Liver (tissue), 9 donors: Measurements from ENCODE around the gene JAG2. TPM values are rescaled to one million over a fixed set of nuclear protein-coding genes. Genes with fewer than 3 reads are reported as not detected.

Source experiments
- DNase-seq: peaks from one replicate; pipeline ENCODE4 v3.0.0-alpha.2; 2017; ENCODE audit warnings: low spot score
- H3K27ac ChIP-seq, 2 donors: one replicate each; pipeline ENCODE4 v1.7.0; 2013; ENCODE audit warnings: inconsistent platforms in 2 of 2, low read length in 2 of 2, control low read depth in 1 of 2, low read depth in 1 of 2, mild to moderate bottlenecking in 1 of 2
- H3K27me3 ChIP-seq, 4 donors: one replicate each; pipeline versions ENCODE4 v1.6.1 to v1.7.0; 2013; ENCODE audit warnings: low read length in 3 of 4, inconsistent platforms in 1 of 4, mild to moderate bottlenecking in 1 of 4, moderate library complexity in 1 of 4; ENCODE audit not compliant: control insufficient read depth in 4 of 4, insufficient read depth in 4 of 4
- H3K36me3 ChIP-seq, 4 donors: one replicate each; pipeline versions ENCODE4 v1.6.1 to v1.7.0; 2013; ENCODE audit warnings: low read length in 3 of 4, mild to moderate bottlenecking in 3 of 4, low read depth in 1 of 4, moderate library complexity in 1 of 4; ENCODE audit not compliant: control insufficient read depth in 4 of 4, insufficient read depth in 3 of 4
- H3K4me1 ChIP-seq, 4 donors: one replicate each; pipeline versions ENCODE4 v1.6.1 to v1.7.0; 2013; ENCODE audit warnings: low read length in 3 of 4, mild to moderate bottlenecking in 3 of 4, moderate library complexity in 1 of 4; ENCODE audit not compliant: control insufficient read depth in 4 of 4, insufficient read depth in 4 of 4
- H3K4me3 ChIP-seq, 3 donors: one replicate each; pipeline versions ENCODE4 v1.6.1 to v1.7.0; 2013; ENCODE audit warnings: low read length in 3 of 3, control low read depth in 1 of 3, low read depth in 1 of 3, mild to moderate bottlenecking in 1 of 3
- H3K9ac ChIP-seq, 2 donors: one replicate each; pipeline ENCODE4 v1.7.0; 2013; ENCODE audit warnings: low read length in 2 of 2, mild to moderate bottlenecking in 2 of 2, moderate library complexity in 2 of 2, control low read depth in 1 of 2, low read depth in 1 of 2
- H3K9me3 ChIP-seq, 4 donors: one replicate each; pipeline versions ENCODE4 v1.6.1 to v1.7.0; 2013; ENCODE audit warnings: low read length in 3 of 4; ENCODE audit not compliant: control insufficient read depth in 4 of 4
- EGR1 ChIP-seq, 2 donors: IDR thresholded peaks; 2 replicates each; pipeline ENCODE4 v1.6.1; 2016 to 2018; ENCODE audit warnings: antibody characterized with exemption in 2 of 2, low read depth in 2 of 2
- FOXA1 ChIP-seq: IDR thresholded peaks from 2 replicates; pipeline ENCODE4 v1.6.1; 2016; ENCODE audit warnings: antibody characterized with exemption
- FOXA2 ChIP-seq: IDR thresholded peaks from 2 replicates; pipeline ENCODE4 v1.6.1; 2016; ENCODE audit warnings: antibody characterized with exemption
- GABPA ChIP-seq, 2 donors: IDR thresholded peaks in 1 of 2; conservative IDR thresholded peaks in 1 of 2; 2 replicates each; pipeline ENCODE4 v1.6.1; 2016; ENCODE audit warnings: antibody characterized with exemption in 2 of 2, mild to moderate bottlenecking in 1 of 2, moderate library complexity in 1 of 2
- HNF4A ChIP-seq, 2 donors: conservative IDR thresholded peaks; 2 replicates each; pipeline ENCODE4 v1.6.1; 2016; ENCODE audit warnings: antibody characterized with exemption in 2 of 2, mild to moderate bottlenecking in 2 of 2
- HNF4G ChIP-seq: IDR thresholded peaks from 2 replicates; pipeline ENCODE4 v1.6.1; 2016; ENCODE audit warnings: antibody characterized with exemption
- JUND ChIP-seq, 2 donors: IDR thresholded peaks; 2 replicates each; pipeline ENCODE4 v1.6.1; 2016; ENCODE audit warnings: antibody characterized with exemption in 2 of 2
- NR2F2 ChIP-seq: IDR thresholded peaks from 2 replicates; pipeline ENCODE4 v1.6.1; 2016; ENCODE audit warnings: antibody characterized with exemption
- RAD21 ChIP-seq, 2 donors: IDR thresholded peaks; 2 replicates each; pipeline ENCODE4 v1.6.1; 2016; ENCODE audit warnings: antibody characterized with exemption in 2 of 2, mild to moderate bottlenecking in 2 of 2
- RXRA ChIP-seq, 2 donors: IDR thresholded peaks; 2 replicates each; pipeline ENCODE4 v1.6.1; 2017 to 2018; ENCODE audit warnings: antibody characterized with exemption in 2 of 2, mild to moderate bottlenecking in 1 of 2
- SP1 ChIP-seq: IDR thresholded peaks from 2 replicates; pipeline ENCODE4 v1.6.1; 2018; ENCODE audit warnings: antibody characterized with exemption, mild to moderate bottlenecking
- TAF1 ChIP-seq: conservative IDR thresholded peaks from 2 replicates; pipeline ENCODE4 v1.6.1; 2016; ENCODE audit warnings: antibody characterized with exemption, mild to moderate bottlenecking
- YY1 ChIP-seq: IDR thresholded peaks from 2 replicates; pipeline ENCODE4 v1.6.1; 2016; ENCODE audit warnings: antibody characterized with exemption, mild to moderate bottlenecking
- WGBS: extraction: QIAGEN DNeasy Blood & Tissue Kit; methylation state at CpG from one replicate; pipeline ENCODE4 v1.1.7; 2013; 5-methylcytosine and 5-hydroxymethylcytosine counted together
- polyA plus RNA-seq, 2 donors: library from polyadenylated mRNA; stranded (reverse) in 1 of 2; unstranded in 1 of 2; fragments of 200-250 nt in 1 of 2; fragments of >200 nt in 1 of 2; fragmentation: Nextera tagmentation in 1 of 2; extraction: Ambion mirVana in 1 of 2; gene quantifications; one replicate each; pipeline versions ENCODE4 v1.2.1 to v1.2.3, GENCODE V29; 2013 to 2015
- total RNA-seq, 2 donors: library from RNA; depleted of rRNA; stranded (reverse); fragments of >200 nt; gene quantifications; one replicate each; pipeline ENCODE4 v1.2.3, GENCODE V29; 2014
- TF ChIP-seq, protein P1 (sequence below): fragments of 150-350 bp; IDR thresholded peaks from 2 replicates; pipeline ENCODE4 v1.5.1; 2017; ENCODE audit warnings: improper control_type of control experiment, low read depth, low read length; ENCODE audit not compliant: missing input control
- TF ChIP-seq, protein P2 (sequence below): IDR thresholded peaks from 2 replicates; pipeline ENCODE4 v1.6.1; 2016; ENCODE audit warnings: antibody characterized with exemption
- TF ChIP-seq, protein P3 (sequence below): IDR thresholded peaks from 2 replicates; pipeline ENCODE4 v1.6.1; 2016; ENCODE audit warnings: antibody characterized with exemption, mild to moderate bottlenecking
- TF ChIP-seq, protein P4 (sequence below): IDR thresholded peaks from 2 replicates; pipeline ENCODE4 v1.6.1; 2016; ENCODE audit warnings: antibody characterized with exemption
- TF ChIP-seq, protein P5 (sequence below): IDR thresholded peaks from 2 replicates; pipeline ENCODE4 v1.6.1; 2016; ENCODE audit warnings: antibody characterized with exemption
- donor health status: healthy.
- donor health status: healthy.
- donor health status: healthy.
- donor health status: healthy.
- donor health status: healthy.

Gene JAG2
- total and polyA plus RNA-seq, 4 donors, result 0.24 to 1.0 (median 0.54) TPM

DNA sequence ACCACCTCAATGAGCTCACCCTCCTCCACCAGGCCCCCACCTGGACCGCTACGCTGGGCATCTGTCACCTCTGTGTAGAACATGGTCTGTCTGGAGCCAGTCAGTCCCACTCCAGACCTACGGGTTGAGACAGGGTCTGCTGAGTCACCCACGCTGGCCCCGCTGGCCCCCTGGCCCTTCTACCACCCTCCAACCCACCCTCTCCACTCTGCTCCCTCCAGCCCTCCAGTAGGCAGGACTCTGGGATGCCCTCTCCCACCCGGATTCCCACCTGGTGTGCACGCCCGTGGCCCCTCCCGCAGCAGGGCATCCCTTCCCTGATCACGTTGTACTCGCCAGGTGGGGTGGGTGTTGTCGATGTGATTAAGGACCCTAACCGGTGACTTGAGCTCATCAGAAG, 4.6 kb upstream of the JAG2 start:
- Histone ChIP-seq H3K4me3 (no peak overlapping the region), H3K36me3 (no peaks in the 10 kb centered on the region), H3K27me3 (peaks cover 0 to 3% (median 0%) of the 10 kb centered on the region in 4 donors), H3K9ac (no peak overlapping the region), H3K27ac (no peak overlapping the region), H3K4me1 (peaks cover 0 to 11% (median 7%) of the 10 kb centered on the region in 4 donors), H3K9me3 (no peaks in the 10 kb centered on the region)
- TF ChIP-seq EGR1 (IDR thresholded peaks at IDR 0.05; ENCODE audit: low read depth in 2 of 2) (no peak), RXRA (IDR thresholded peaks at IDR 0.05) (no peak), FOXA2 (no peak), TAF1 (no peak), NR2F2 (no peak), RAD21 (IDR thresholded peaks at IDR 0.05) (no peak), FOXA1 (no peak), JUND (IDR thresholded peaks at IDR 0.05) (no peak), YY1 (no peak), GABPA (IDR thresholded peaks at IDR 0.05 in 1 of 2, conservative IDR thresholded peaks at IDR 0.05 in 1 of 2) (no peak)
- TF ChIP-seq, protein P1, sequence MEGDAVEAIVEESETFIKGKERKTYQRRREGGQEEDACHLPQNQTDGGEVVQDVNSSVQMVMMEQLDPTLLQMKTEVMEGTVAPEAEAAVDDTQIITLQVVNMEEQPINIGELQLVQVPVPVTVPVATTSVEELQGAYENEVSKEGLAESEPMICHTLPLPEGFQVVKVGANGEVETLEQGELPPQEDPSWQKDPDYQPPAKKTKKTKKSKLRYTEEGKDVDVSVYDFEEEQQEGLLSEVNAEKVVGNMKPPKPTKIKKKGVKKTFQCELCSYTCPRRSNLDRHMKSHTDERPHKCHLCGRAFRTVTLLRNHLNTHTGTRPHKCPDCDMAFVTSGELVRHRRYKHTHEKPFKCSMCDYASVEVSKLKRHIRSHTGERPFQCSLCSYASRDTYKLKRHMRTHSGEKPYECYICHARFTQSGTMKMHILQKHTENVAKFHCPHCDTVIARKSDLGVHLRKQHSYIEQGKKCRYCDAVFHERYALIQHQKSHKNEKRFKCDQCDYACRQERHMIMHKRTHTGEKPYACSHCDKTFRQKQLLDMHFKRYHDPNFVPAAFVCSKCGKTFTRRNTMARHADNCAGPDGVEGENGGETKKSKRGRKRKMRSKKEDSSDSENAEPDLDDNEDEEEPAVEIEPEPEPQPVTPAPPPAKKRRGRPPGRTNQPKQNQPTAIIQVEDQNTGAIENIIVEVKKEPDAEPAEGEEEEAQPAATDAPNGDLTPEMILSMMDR, result no peak
- TF ChIP-seq, protein P2, sequence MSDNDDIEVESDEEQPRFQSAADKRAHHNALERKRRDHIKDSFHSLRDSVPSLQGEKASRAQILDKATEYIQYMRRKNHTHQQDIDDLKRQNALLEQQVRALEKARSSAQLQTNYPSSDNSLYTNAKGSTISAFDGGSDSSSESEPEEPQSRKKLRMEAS, result no peak
- no peak for DNase-seq
- WGBS, result 93% methylated on average over 13 of the region's 13 CpGs

DNA sequence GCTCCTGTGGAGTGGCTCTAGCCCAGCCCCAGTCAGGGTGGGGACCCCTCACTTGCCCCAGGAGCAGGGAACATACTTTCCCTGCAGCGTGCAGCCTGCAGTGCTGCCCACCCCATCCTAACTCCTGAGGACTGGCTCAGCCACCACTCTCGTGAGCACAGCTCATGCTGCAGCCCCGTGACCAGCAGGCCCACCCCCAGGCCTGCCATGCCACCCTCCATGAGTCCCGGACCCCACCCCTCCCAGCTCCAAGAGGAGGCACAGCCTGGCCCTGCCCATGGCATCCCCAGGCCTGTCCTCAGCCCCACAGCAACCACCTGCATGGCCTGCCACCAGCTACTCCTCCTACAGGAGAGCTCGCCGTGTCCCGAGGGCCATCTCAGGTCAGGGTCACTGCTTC, 3.9 kb upstream of the JAG2 start:
- Histone ChIP-seq H3K27ac (no peak overlapping the region), H3K4me1 (peaks cover 0 to 13% (median 9%) of the 10 kb centered on the region in 4 donors), H3K36me3 (no peaks in the 10 kb centered on the region), H3K27me3 (peaks cover 0 to 3% (median 0%) of the 10 kb centered on the region in 4 donors), H3K4me3 (no peak overlapping the region), H3K9ac (no peak overlapping the region), H3K9me3 (no peaks in the 10 kb centered on the region)
- TF ChIP-seq, protein P3, sequence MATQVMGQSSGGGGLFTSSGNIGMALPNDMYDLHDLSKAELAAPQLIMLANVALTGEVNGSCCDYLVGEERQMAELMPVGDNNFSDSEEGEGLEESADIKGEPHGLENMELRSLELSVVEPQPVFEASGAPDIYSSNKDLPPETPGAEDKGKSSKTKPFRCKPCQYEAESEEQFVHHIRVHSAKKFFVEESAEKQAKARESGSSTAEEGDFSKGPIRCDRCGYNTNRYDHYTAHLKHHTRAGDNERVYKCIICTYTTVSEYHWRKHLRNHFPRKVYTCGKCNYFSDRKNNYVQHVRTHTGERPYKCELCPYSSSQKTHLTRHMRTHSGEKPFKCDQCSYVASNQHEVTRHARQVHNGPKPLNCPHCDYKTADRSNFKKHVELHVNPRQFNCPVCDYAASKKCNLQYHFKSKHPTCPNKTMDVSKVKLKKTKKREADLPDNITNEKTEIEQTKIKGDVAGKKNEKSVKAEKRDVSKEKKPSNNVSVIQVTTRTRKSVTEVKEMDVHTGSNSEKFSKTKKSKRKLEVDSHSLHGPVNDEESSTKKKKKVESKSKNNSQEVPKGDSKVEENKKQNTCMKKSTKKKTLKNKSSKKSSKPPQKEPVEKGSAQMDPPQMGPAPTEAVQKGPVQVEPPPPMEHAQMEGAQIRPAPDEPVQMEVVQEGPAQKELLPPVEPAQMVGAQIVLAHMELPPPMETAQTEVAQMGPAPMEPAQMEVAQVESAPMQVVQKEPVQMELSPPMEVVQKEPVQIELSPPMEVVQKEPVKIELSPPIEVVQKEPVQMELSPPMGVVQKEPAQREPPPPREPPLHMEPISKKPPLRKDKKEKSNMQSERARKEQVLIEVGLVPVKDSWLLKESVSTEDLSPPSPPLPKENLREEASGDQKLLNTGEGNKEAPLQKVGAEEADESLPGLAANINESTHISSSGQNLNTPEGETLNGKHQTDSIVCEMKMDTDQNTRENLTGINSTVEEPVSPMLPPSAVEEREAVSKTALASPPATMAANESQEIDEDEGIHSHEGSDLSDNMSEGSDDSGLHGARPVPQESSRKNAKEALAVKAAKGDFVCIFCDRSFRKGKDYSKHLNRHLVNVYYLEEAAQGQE, result no peak
- TF ChIP-seq SP1 (no peak), RXRA (IDR thresholded peaks at IDR 0.05) (no peak), HNF4A (conservative IDR thresholded peaks at IDR 0.05) (no peak), FOXA1 (no peak), EGR1 (IDR thresholded peaks at IDR 0.05; ENCODE audit: low read depth in 2 of 2) (no peak), HNF4G (no peak), NR2F2 (no peak), RAD21 (IDR thresholded peaks at IDR 0.05) (no peak), TAF1 (no peak), FOXA2 (no peak), JUND (IDR thresholded peaks at IDR 0.05) (no peak), YY1 (no peak)
- TF ChIP-seq, protein P2, result no peak
- TF ChIP-seq, protein P4, sequence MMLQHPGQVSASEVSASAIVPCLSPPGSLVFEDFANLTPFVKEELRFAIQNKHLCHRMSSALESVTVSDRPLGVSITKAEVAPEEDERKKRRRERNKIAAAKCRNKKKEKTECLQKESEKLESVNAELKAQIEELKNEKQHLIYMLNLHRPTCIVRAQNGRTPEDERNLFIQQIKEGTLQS, result no peak
- TF ChIP-seq, protein P5, sequence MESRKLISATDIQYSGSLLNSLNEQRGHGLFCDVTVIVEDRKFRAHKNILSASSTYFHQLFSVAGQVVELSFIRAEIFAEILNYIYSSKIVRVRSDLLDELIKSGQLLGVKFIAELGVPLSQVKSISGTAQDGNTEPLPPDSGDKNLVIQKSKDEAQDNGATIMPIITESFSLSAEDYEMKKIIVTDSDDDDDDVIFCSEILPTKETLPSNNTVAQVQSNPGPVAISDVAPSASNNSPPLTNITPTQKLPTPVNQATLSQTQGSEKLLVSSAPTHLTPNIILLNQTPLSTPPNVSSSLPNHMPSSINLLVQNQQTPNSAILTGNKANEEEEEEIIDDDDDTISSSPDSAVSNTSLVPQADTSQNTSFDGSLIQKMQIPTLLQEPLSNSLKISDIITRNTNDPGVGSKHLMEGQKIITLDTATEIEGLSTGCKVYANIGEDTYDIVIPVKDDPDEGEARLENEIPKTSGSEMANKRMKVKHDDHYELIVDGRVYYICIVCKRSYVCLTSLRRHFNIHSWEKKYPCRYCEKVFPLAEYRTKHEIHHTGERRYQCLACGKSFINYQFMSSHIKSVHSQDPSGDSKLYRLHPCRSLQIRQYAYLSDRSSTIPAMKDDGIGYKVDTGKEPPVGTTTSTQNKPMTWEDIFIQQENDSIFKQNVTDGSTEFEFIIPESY, result no peak
- DNase-seq, result no peak
- 66% methylated on average over 7 of the region's 7 CpGs for WGBS
